ENCODE results near the gene WDR87. TPM values are rescaled to one million over a fixed set of nuclear protein-coding genes. Genes with fewer than 3 reads are reported as not detected.

WDR87 gene
- total RNA-seq, 1 donor from 2014 or later, result not detected

GRCh38 chr19:37942516-37942902 lies 36.1 kb upstream of the WDR87 start:
- DNase-seq (peak; percentile 6), ATAC-seq (no peak)
- no peaks in the 10 kb centered on the region for H3K9me3 ChIP-seq
- H3K4me3 ChIP-seq, result no peak overlapping the region
- no peaks in the 10 kb centered on the region for H3K36me3 ChIP-seq
- intact Hi-C loops (cut with DNase I), result no loop called here
- H3K4me1 ChIP-seq, result peaks cover 3% of the 10 kb centered on the region
- H3K27ac ChIP-seq, result no peak overlapping the region
- TF ChIP-seq, protein P1, sequence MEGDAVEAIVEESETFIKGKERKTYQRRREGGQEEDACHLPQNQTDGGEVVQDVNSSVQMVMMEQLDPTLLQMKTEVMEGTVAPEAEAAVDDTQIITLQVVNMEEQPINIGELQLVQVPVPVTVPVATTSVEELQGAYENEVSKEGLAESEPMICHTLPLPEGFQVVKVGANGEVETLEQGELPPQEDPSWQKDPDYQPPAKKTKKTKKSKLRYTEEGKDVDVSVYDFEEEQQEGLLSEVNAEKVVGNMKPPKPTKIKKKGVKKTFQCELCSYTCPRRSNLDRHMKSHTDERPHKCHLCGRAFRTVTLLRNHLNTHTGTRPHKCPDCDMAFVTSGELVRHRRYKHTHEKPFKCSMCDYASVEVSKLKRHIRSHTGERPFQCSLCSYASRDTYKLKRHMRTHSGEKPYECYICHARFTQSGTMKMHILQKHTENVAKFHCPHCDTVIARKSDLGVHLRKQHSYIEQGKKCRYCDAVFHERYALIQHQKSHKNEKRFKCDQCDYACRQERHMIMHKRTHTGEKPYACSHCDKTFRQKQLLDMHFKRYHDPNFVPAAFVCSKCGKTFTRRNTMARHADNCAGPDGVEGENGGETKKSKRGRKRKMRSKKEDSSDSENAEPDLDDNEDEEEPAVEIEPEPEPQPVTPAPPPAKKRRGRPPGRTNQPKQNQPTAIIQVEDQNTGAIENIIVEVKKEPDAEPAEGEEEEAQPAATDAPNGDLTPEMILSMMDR (IDR thresholded peaks at IDR 0.05), result no peak
- no peaks in the 10 kb centered on the region for H3K27me3 ChIP-seq

DNA sequence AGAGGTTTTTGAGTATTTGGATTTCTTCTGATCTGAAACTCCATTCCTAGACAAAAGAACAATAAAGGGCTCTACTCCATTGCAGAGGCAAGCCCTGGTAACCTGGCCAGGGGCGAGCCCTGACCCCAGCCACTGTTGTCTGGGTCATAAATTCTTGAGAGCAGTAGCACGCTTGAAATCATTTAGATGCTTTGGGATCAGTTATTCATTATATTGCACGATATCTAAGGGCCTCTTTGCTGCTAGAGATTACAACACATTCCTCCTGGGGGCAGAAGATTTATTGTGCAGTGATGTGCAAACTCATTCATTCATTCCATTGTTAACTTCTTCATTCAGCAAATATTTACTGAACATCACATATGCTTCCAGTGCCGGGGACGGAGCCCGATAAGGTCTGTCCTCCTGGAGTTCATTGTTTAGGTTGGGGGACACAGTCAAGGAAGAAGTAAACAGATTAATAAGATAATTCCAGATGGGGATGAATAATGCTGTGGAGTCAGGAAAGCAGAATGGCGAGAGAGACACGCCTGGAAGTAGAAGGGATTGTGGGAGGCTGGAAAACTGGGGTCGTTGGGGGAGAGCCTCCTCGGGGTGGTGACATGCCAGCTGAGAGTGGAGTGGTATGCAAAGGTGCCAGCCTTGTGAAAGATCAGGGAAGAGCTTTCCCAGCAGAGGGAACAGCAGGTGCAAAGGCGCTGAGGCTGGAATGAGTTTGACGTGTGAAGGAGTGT lies 35.6 kb upstream of the WDR87 start:
- Histone ChIP-seq H3K9me3 (no peaks in the 10 kb centered on the region), H3K27me3 (no peaks in the 10 kb centered on the region), H3K4me3 (no peak overlapping the region), H3K27ac (no peak overlapping the region), H3K36me3 (no peaks in the 10 kb centered on the region), H3K4me1 (peaks cover 3% of the 10 kb centered on the region)
- ATAC-seq (no peak), DNase-seq (peak; percentile 9)
- intact Hi-C loops (cut with DNase I), result no loop called here
- TF ChIP-seq, protein P1 (IDR thresholded peaks at IDR 0.05), result no peak

GRCh38 chr19:37938353-37938752 lies 32.0 kb upstream of the WDR87 start:
- ATAC-seq, result no peak
- Histone ChIP-seq H3K27ac (no peak overlapping the region), H3K9me3 (peaks cover 6% of the 10 kb centered on the region), H3K36me3 (no peaks in the 10 kb centered on the region), H3K4me3 (no peak overlapping the region), H3K27me3 (no peaks in the 10 kb centered on the region), H3K4me1 (peaks cover 3% of the 10 kb centered on the region)
- no peak for DNase-seq
- intact Hi-C loops (cut with DNase I), result no loop called here
- TF ChIP-seq, protein P1 (IDR thresholded peaks at IDR 0.05), result no peak

- no peak overlapping the region for H3K4me3 ChIP-seq
- TF ChIP-seq, protein P1 (IDR thresholded peaks at IDR 0.05), result no peak
- intact Hi-C loops (cut with DNase I), result no loop called here
- H3K27ac ChIP-seq, result no peak overlapping the region
- H3K4me1 ChIP-seq, result peaks cover 6% of the 10 kb centered on the region
- no peak for DNase-seq
- H3K9me3 ChIP-seq, result peaks cover 6% of the 10 kb centered on the region
- ATAC-seq, result no peak
- no peaks in the 10 kb centered on the region for H3K27me3 ChIP-seq
- no peaks in the 10 kb centered on the region for H3K36me3 ChIP-seq
These were observed 30.5 kb upstream of the WDR87 start for GRCh38 chr19:37936886-37937285.

DNA sequence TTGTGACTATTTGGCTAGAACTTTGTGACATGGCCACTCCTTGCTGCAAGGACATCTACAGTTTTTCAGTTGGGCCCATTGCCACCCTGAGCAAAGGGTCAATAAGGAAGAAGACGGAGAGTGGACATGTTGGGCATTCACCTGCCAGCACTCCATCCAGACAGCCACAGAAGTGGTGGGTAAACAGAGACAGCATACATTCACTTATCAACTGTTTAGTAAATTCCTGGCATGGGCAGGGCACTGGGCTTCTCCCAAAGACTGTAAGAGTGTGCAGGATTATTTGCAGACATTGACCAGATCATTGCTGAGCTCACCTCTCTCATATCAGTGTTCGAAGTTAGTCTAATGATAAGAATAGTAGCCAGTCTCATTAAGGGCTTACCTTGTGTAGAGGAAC lies 29.8 kb upstream of the WDR87 start:
- H3K4me1 ChIP-seq, result peaks cover 13% of the 10 kb centered on the region
- peaks cover 6% of the 10 kb centered on the region for H3K9me3 ChIP-seq
- no peaks in the 10 kb centered on the region for H3K36me3 ChIP-seq
- no peak overlapping the region for H3K4me3 ChIP-seq
- no peak overlapping the region for H3K27ac ChIP-seq
- H3K27me3 ChIP-seq, result no peaks in the 10 kb centered on the region
- TF ChIP-seq, protein P1 (IDR thresholded peaks at IDR 0.05), result no peak
- intact Hi-C loops (cut with DNase I), result no loop called here
- no peak for DNase-seq
- peak; percentile 57 for ATAC-seq

Data from upper lobe of right lung (tissue), 1 donor.